Activated T-helper 17 cell treated with anti-CD3 and anti-CD28 coated beads, Interleukin-2, amount 50 U/mL, for 72 hours (primary cell): ENCODE measurements around the gene PHC1. TPM values are rescaled to one million over a fixed set of nuclear protein-coding genes. Genes with fewer than 3 reads are reported as not detected.
"Not testable (repeated sequence)": the region's sequence is repeated elsewhere in the genome, so short reads cannot be mapped to it uniquely, and the experiment has no call there.

Experiments used
- ATAC-seq: fragments of 150-1000 bp; cut with Tn5 transposase; replicated peaks from 2 replicates; pipeline ENCODE4 v1.10.0; 2021; ENCODE audit warnings: mild to moderate bottlenecking, moderate library complexity
- H3K27ac Mint-ChIP-seq: one replicate; pipeline ENCODE4 v1.8.0; 2022; ENCODE audit warnings: mixed read lengths
- H3K27me3 Mint-ChIP-seq: one replicate; pipeline ENCODE4 v1.8.0; 2022; ENCODE audit warnings: mixed read lengths
- H3K36me3 Mint-ChIP-seq: one replicate; pipeline ENCODE4 v1.8.0; 2022; ENCODE audit warnings: low read depth, mild to moderate bottlenecking, mixed read lengths
- H3K4me1 Mint-ChIP-seq: one replicate; pipeline ENCODE4 v1.8.0; 2022; ENCODE audit warnings: mixed read lengths
- H3K4me3 Mint-ChIP-seq: one replicate; pipeline ENCODE4 v1.8.0; 2022; ENCODE audit warnings: mild to moderate bottlenecking, mixed read lengths
- H3K9me3 Mint-ChIP-seq: one replicate; pipeline ENCODE4 v1.8.0; 2022; ENCODE audit warnings: mixed read lengths
- total RNA-seq, 2 donors: library from RNA; stranded (reverse); gene quantifications; one replicate each; pipeline ENCODE4 v1.2.3, GENCODE V29; 2022

Gene PHC1
- total RNA-seq = 10 to 100 TPM; 13.0 to 17.0 TPM

DNA sequence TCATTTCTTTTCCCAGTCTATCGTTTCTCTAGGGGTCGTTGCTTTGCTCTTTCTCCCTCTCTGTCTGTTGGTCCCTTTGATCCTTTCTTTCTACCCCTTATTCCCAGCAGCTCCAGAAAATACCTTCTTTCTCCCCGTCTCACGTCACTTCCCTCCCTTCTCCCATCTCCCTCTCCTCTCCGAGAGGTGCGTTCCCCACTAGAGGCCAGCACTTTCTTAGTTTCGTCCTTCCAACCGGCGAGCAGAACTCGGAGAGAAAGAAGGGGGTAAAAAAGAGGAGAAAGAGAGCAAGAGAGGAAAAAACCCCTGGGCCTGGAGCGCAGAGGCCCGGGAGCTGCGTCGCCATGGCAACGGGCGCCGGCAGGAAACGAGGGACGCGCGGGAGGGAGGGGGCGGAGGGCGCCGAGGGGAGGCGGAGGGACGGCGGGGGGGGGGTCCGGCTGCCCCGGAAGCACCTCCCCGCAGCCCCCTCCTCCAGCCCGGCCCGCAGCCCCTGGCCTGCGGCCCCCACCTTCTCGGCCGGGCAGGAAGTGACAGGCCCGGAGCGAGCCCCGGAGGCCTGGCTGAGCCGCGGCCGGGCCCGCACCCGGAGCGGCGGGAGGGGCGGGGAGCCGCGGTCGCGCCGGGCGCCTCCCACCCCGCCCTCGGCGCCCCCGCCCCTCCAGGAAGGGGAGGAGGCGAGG lies at the start of gene PHC1:
PHC1 (plus strand) TSS at position 477 of the 683 bp plus-strand sequence. CDS start 3,169 bp downstream, outside the sequence.
- H3K36me3 Mint-ChIP-seq = not testable (repeated sequence)
- peak; percentile 77 for ATAC-seq

DNA sequence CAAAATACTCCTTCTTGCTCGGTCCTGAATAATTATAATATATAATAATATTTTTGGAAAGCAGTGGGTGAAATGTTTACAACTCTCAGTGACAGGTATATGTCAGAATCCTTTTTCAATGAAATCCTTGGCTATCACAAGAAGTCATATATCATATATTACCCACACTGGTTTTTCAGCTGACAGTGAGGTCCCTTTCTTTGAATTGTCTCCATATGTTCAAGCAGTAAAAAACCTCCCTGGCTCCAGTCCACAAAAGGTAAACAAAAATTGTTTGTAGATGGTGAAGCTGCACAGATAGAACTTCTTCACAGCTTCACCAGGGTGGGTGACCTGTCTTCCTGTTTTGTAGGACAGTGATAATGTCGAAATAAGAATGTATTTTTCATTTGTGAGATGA lies 47.9 kb upstream of the PHC1 start:
- Mint-ChIP-seq H3K36me3 (no peaks in the 10 kb centered on the region), H3K9me3 (no peaks in the 10 kb centered on the region), H3K4me3 (no peak overlapping the region)

More for the DNA sequence above, at the start of gene PHC1:
- not testable (repeated sequence) for H3K4me1 Mint-ChIP-seq, H3K9me3 Mint-ChIP-seq, H3K27me3 Mint-ChIP-seq, H3K4me3 Mint-ChIP-seq
- H3K27ac Mint-ChIP-seq = peak within 1 kb of the TSS; percentile 90

DNA sequence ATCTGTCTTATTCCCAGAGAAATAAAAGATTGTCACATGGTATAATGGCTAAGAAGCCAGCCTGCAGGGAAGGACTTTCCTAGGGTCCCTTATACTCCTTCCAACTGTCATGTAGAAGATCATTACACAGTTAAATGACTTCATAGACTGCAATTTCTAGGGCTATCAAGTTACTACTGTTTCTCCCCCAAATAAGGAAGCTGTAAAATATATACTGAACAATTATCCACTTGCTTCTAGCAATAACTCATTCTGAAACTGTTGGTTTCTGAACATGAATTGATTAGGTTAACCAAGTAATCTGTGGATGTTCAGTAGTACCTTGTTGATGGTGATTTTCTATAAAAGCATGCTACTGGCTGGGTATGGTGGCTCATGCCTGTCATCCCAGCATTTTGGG lies 47.3 kb upstream of the PHC1 start:
- no peaks in the 10 kb centered on the region for H3K36me3 Mint-ChIP-seq
- no peaks in the 10 kb centered on the region for H3K4me1 Mint-ChIP-seq
- H3K27ac Mint-ChIP-seq = no peak overlapping the region
- no peak overlapping the region for H3K4me3 Mint-ChIP-seq
- ATAC-seq = no peak
- H3K9me3 Mint-ChIP-seq = no peaks in the 10 kb centered on the region
- no peaks in the 10 kb centered on the region for H3K27me3 Mint-ChIP-seq

More for the DNA sequence above, 47.9 kb upstream of the PHC1 start:
- Mint-ChIP-seq H3K27ac (no peak overlapping the region), H3K27me3 (no peaks in the 10 kb centered on the region), H3K4me1 (no peaks in the 10 kb centered on the region)
- ATAC-seq = no peak

DNA sequence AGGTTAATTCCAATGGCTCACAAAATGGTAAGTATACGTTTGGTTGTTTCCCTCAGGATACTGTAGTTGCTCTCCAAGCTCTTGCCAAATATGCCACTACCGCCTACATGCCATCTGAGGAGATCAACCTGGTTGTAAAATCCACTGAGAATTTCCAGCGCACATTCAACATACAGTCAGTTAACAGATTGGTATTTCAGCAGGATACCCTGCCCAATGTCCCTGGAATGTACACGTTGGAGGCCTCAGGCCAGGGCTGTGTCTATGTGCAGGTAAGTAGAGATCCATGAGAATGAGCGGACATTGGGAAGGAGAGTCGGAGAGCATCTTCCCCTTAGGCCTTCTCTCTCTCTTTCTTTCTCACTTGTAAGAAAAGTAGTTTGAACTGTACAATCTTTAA lies 46.5 kb upstream of the PHC1 start:
- no peak overlapping the region for H3K4me3 Mint-ChIP-seq
- no peak for ATAC-seq

DNA sequence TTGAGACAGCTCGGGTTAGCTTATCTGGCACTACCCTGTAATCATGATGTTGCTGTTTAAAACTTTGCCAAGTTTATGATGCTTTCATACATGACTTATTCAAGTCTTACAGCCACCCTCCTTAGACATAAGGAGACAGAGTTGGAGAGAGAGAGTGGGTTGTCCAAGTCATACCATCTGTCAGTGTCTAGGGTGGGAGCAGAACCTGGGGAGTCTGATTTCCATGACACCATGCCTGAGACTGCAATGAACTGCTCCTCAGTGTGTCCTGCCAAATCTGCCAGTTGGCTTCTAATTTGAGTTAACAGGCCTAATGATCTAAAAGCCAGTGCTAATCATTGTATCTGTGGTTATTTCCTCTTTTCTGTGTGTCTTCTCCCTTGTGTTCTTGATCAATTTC lies 43.7 kb upstream of the PHC1 start:
- H3K4me1 Mint-ChIP-seq = no peaks in the 10 kb centered on the region
- no peak overlapping the region for H3K4me3 Mint-ChIP-seq
- no peak for ATAC-seq

More for the DNA sequence above, 46.5 kb upstream of the PHC1 start:
- Mint-ChIP-seq H3K36me3 (no peaks in the 10 kb centered on the region), H3K9me3 (no peaks in the 10 kb centered on the region), H3K4me1 (no peaks in the 10 kb centered on the region), H3K27ac (no peak overlapping the region), H3K27me3 (no peaks in the 10 kb centered on the region)

DNA sequence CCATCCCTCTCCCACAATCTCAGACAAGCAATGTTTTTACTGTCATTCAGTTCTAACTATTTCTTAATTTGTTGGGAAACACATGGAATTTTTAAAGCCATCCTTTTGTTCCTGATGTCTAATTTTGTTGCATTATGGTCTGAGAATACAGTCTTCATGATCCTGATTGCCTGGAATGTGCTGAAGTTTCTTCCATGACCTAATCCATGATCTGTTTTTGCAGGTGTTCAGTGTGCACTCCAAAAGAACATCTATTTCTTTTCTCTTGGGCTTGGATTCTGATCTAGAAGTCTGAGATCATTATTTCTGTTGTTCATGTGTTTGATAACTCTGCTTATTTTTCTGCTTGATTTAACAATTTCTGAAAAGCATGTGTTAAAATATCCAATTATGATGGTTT lies 43.2 kb upstream of the PHC1 start:
- no peak overlapping the region for H3K4me3 Mint-ChIP-seq
- H3K27ac Mint-ChIP-seq = no peak overlapping the region
- H3K9me3 Mint-ChIP-seq = no peaks in the 10 kb centered on the region
- H3K36me3 Mint-ChIP-seq = no peaks in the 10 kb centered on the region
- no peaks in the 10 kb centered on the region for H3K4me1 Mint-ChIP-seq
- no peak for ATAC-seq
- H3K27me3 Mint-ChIP-seq = peaks cover 5% of the 10 kb centered on the region

More for the DNA sequence above, 43.7 kb upstream of the PHC1 start:
- Mint-ChIP-seq H3K27me3 (peaks cover 3% of the 10 kb centered on the region), H3K9me3 (no peaks in the 10 kb centered on the region), H3K27ac (no peak overlapping the region), H3K36me3 (no peaks in the 10 kb centered on the region)

DNA sequence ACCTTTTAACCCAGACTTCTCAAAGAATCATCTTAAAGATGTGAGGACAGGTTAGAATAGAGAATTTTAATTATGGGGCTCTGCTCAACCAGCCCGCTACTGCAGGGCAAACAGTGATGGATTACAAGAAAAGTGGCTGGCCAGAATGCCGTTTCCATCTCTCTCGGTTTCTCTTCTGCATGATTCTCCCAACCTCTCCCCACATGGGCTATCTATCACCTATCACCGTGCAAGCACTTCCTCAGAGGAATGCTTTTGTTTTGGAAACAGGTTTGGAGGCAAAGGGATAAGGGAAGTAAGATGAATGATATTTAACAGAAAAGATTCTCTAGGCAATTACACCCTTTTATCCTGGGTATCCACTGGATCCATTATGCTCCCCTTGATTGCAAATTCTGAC lies 37.4 kb upstream of the PHC1 start:
- Mint-ChIP-seq H3K4me1 (no peaks in the 10 kb centered on the region), H3K9me3 (no peaks in the 10 kb centered on the region), H3K27ac (no peak overlapping the region), H3K4me3 (no peak overlapping the region), H3K36me3 (no peaks in the 10 kb centered on the region), H3K27me3 (peaks cover 7% of the 10 kb centered on the region)
- ATAC-seq = no peak

DNA sequence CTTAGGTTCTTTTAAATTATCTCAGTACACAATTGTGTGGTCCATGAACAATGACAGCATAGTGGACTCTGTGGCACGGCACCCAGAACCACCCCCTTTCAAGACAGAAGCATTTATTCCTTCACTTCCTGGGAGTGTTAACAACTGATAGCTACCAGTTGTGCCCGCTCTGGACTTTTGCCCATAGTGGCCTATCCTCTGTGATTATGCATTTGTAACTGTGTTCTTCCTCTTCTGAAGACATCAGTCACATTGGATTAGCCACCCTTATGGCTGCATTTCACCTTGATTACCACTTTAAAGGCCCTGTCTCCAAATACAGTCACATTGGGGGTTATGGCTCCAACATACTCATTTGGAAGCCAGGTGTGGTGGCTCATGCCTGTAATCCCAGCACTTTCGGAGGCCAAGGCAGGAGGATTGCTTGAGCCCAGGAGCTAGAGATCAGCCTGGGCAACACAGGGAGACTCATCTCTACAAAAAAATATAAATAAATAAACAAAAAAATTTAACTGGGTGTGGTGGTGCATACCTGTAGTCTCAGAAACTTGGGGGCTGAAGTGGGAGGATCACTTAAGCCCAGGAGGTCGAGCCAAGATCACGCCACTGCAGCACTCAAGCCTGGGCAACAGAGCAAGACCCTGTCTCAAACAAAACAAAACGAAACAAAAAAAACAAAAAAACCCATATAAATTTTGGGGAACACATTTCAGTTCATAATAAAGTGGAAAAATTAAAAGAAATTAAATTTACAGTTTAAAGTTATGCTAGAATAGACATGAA lies 27.6 kb upstream of the PHC1 start:
- no peak for ATAC-seq
- Mint-ChIP-seq H3K36me3 (no peaks in the 10 kb centered on the region), H3K4me3 (no peak overlapping the region), H3K27ac (no peak overlapping the region), H3K9me3 (no peaks in the 10 kb centered on the region), H3K27me3 (no peaks in the 10 kb centered on the region), H3K4me1 (no peaks in the 10 kb centered on the region)

DNA sequence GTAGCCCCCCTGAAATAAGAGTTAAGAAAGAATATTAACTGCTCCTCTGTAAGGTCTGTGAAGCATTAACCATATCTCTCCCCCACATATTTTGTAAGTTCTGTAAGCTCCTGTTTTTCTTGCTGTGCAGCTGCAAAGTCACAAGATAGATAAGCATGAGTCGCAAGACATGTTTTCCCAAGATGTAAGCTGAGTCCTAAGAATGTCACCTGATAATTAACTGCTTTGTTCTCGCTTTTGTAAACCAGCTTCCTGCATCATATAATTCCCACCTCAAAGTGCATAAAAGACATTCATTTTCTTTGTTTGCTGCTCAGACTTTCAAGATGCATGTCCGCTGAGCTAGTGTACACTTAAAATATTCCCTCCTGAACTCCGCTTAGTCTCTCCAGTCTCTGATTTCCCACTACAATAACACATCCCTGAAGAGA lies 27.0 kb upstream of the PHC1 start:
- no peaks in the 10 kb centered on the region for H3K9me3 Mint-ChIP-seq
- no peak overlapping the region for H3K4me3 Mint-ChIP-seq
- no peaks in the 10 kb centered on the region for H3K4me1 Mint-ChIP-seq
- H3K27me3 Mint-ChIP-seq = no peaks in the 10 kb centered on the region
- no peaks in the 10 kb centered on the region for H3K36me3 Mint-ChIP-seq
- H3K27ac Mint-ChIP-seq = no peak overlapping the region
- no peak for ATAC-seq

DNA sequence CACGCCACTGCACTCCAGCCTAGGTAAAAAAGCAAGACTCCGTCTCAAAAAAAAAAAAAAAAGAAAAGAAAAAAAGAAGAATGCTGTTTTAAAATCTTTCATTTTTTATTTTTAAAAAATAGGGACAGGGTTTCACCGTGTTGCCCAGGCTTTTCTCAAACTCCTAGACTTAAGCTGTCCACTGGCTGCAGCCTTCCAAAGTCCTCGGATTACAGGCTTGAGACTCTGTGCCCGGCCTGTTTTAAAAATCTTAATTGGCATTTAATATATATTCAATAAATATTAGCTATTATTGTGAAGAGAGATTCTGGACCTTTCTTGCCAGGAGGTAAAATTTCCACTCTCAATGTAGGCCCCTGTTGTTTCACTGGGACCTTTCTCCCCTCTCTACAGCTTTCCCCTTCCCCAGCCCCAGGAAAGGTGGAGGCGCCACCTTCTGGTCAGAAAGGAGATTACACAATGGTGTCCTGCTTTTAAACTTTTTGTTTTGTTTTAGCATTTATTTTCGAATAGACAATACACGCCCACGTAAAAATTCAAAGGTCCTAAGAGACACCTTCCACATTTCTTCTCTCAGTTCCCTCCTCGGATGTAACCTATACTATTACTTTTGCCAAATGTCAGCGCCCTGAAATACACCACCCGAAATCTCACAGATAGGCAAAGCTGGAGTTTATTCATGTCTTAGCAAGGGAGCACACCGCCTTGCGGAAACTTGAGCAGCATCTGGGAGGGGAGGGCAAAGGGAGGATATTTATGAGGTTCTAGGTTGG lies 23.8 kb upstream of the PHC1 start:
- no peaks in the 10 kb centered on the region for H3K27me3 Mint-ChIP-seq
- no peak overlapping the region for H3K27ac Mint-ChIP-seq
- ATAC-seq = peak; percentile 55
- no peaks in the 10 kb centered on the region for H3K9me3 Mint-ChIP-seq
- no peaks in the 10 kb centered on the region for H3K36me3 Mint-ChIP-seq
- H3K4me3 Mint-ChIP-seq = peak overlapping the region; percentile 67
- H3K4me1 Mint-ChIP-seq = no peaks in the 10 kb centered on the region

DNA sequence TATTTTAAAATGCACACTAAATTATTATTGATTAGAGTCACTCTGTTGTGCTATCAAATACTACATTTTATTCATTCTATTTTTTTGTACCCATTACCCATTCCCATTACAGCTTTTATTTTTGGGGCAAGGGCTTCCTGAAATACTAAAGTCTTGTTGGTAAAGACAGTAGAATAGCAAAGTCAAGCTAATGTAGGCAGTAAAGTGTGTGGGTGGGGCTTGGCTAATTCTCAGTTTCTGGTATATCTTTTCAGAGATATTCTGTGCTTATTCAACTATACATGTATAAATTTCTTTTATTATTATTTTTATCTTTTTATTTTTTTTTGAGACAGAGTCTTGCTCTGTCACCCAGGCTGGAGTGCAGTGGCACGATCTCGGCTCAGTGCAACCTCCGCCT lies 22.3 kb upstream of the PHC1 start:
- H3K4me3 Mint-ChIP-seq = no peak overlapping the region
- no peaks in the 10 kb centered on the region for H3K36me3 Mint-ChIP-seq
- no peaks in the 10 kb centered on the region for H3K9me3 Mint-ChIP-seq
- H3K27me3 Mint-ChIP-seq = no peaks in the 10 kb centered on the region
- H3K4me1 Mint-ChIP-seq = no peaks in the 10 kb centered on the region
- no peak overlapping the region for H3K27ac Mint-ChIP-seq
- ATAC-seq = no peak

DNA sequence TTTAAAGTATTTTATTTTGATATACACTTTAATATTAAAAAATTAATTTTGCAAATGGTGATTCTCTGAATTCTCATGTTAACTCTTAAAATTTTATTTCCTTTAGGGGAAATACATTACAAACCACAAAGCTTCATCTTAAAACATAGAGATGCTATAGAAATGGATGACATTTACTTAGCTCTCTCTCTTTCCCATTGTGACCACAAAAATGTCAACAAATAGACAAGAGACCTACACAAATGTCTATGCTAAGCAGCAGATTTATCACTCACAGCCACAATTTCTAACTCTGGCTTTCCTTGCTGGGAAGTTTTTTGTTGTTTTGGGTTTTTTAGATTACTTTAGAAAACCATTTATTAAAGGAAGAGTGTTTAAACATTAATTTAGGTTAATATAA lies 19.9 kb upstream of the PHC1 start:
- H3K9me3 Mint-ChIP-seq = no peaks in the 10 kb centered on the region
- H3K4me3 Mint-ChIP-seq = no peak overlapping the region
- H3K4me1 Mint-ChIP-seq = no peaks in the 10 kb centered on the region
- H3K27ac Mint-ChIP-seq = no peak overlapping the region
- H3K36me3 Mint-ChIP-seq = no peaks in the 10 kb centered on the region
- no peaks in the 10 kb centered on the region for H3K27me3 Mint-ChIP-seq
- ATAC-seq = no peak

DNA sequence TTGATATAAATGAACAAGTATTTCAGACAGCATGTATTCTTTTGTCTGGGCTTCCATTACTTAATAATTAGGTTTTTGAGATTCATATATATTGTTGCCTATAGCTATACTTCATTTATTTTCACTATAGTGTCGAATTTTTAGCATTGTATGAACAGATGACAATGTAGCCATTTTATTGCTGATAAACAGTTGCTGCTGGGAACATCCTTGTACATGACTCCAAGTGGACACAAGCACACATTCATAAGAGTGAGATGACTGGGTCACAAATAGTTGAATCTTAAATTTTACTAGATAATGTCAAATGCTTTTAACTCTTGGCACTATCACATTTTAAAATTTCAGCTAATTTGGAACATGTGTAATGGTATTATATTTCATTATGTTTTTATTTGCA lies 19.3 kb upstream of the PHC1 start:
- Mint-ChIP-seq H3K27me3 (no peaks in the 10 kb centered on the region), H3K27ac (no peak overlapping the region), H3K9me3 (no peaks in the 10 kb centered on the region), H3K4me3 (no peak overlapping the region), H3K4me1 (no peaks in the 10 kb centered on the region), H3K36me3 (no peaks in the 10 kb centered on the region)
- no peak for ATAC-seq

DNA sequence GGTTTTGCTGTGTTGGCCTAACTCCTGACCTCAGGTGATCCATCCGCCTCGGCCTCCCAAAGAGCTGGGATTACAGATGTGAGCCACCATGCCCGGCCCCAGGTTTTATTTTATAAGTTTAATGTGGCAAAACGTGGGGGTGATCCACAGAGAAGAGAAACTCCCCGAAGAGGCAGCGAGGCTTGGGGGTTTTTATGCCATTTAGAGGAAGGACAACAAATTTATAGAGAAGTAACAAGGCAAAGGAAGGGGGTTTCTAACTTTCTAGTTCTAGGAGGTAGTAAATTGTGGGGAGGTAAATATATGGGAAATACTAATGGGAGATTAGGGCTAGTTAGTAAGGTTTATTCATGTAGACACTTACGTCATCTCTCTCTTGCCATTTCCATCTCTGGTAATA lies 17.2 kb upstream of the PHC1 start:
- no peak for ATAC-seq

DNA sequence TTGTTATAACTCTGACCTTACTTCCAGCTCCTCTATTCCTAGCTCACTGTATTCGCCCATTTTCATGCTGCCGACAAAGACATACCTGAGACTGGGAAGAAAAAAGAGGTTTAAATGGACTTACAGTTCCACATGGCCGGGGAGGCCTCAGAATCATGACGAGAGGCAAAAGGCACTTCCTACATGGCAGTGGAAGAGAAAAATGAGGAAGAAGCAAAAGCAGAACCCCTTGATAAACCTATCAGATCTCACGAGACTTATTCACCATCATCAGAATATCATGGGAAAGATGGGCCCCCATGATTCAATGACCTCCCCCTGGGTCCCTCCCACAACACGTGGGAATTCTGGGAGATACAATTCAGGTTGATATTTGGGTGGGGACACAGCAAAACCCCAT lies 14.5 kb upstream of the PHC1 start:
- no peaks in the 10 kb centered on the region for H3K9me3 Mint-ChIP-seq

More for the DNA sequence above, 17.2 kb upstream of the PHC1 start:
- no peaks in the 10 kb centered on the region for H3K27me3 Mint-ChIP-seq
- H3K4me1 Mint-ChIP-seq = no peaks in the 10 kb centered on the region
- no peaks in the 10 kb centered on the region for H3K36me3 Mint-ChIP-seq
- H3K9me3 Mint-ChIP-seq = no peaks in the 10 kb centered on the region
- H3K4me3 Mint-ChIP-seq = no peak overlapping the region
- H3K27ac Mint-ChIP-seq = no peak overlapping the region

More for the DNA sequence above, 14.5 kb upstream of the PHC1 start:
- H3K36me3 Mint-ChIP-seq = no peaks in the 10 kb centered on the region
- no peak overlapping the region for H3K27ac Mint-ChIP-seq
- H3K27me3 Mint-ChIP-seq = no peaks in the 10 kb centered on the region
- H3K4me1 Mint-ChIP-seq = no peaks in the 10 kb centered on the region
- H3K4me3 Mint-ChIP-seq = no peak overlapping the region
- ATAC-seq = no peak
